ENCODE results near the gene PAX5.

The PAX5 gene

DNA sequence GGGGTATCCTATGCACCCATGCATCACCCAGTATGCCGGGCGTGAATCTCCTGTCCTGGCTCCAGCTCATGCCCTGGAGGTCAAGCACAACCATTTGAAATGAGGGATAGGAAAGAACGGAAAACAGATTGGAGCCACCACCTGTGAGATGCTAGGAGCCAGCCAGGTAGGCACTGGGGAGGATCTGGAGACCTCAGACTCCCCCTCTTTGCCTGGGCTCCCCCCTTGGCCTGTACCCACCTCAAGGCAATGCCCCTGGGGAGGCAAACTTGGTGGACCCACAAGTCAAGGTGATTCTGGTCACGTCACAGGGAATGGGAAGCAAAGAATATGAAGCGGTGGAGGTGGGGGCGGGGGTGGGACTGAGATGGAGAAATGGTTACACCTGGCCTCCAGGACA is 92.6 kb downstream of the PAX5 start:
- no peak overlapping the region for H3K4me3 ChIP-seq (ENCODE audit: insufficient read depth, low read depth, low read length)
- no peak overlapping the region for H3K27ac ChIP-seq (ENCODE audit: insufficient read depth, low read depth, low read length, poor library complexity, severe bottlenecking)
- WGBS, 2 experiments: 94 to 95% methylated on average over 6 of the region's 6 CpGs
- no peaks in the 10 kb centered on the region for H3K9me3 ChIP-seq (ENCODE audit: control insufficient read depth, low read length)
- no peaks in the 10 kb centered on the region for H3K4me1 ChIP-seq (ENCODE audit: control insufficient read depth, insufficient read depth, low read length)
- no peaks in the 10 kb centered on the region for H3K27me3 ChIP-seq (ENCODE audit: control insufficient read depth, insufficient read depth, low read length, poor library complexity, severe bottlenecking)
- no peaks in the 10 kb centered on the region for H3K36me3 ChIP-seq (ENCODE audit: control insufficient read depth, insufficient read depth, low read length)

DNA sequence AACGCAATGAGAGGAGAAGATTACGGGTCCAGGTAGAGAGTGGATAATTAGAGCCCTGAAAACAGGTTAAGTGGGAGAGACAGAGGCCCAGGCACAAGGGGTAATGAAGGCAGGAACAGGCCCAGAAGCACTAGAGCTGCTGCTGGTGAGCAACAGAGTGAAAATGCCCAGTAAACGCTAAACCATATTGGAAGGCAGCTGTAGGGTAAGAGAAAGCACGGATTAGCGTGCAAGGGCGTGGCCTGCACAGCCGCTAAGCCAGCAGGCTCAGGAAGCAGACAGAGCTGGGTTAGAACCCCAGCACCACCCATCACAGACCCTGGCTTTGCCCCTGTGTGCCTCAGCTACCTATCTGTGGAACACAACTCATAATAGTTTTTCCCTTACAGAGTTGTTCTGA is 93.2 kb downstream of the PAX5 start:
- Histone ChIP-seq H3K27ac (ENCODE audit: insufficient read depth, low read depth, low read length, poor library complexity, severe bottlenecking) (no peak overlapping the region), H3K27me3 (ENCODE audit: control insufficient read depth, insufficient read depth, low read length, poor library complexity, severe bottlenecking) (no peaks in the 10 kb centered on the region), H3K9me3 (ENCODE audit: control insufficient read depth, low read length) (no peaks in the 10 kb centered on the region), H3K4me1 (ENCODE audit: control insufficient read depth, insufficient read depth, low read length) (no peaks in the 10 kb centered on the region), H3K4me3 (ENCODE audit: insufficient read depth, low read depth, low read length) (no peak overlapping the region), H3K36me3 (ENCODE audit: control insufficient read depth, insufficient read depth, low read length) (no peaks in the 10 kb centered on the region)
- 92 to 94% methylated on average over 7 of the region's 7 CpGs for WGBS, 2 experiments

- Histone ChIP-seq H3K27me3 (ENCODE audit: control insufficient read depth, insufficient read depth, low read length, poor library complexity, severe bottlenecking) (no peaks in the 10 kb centered on the region), H3K9me3 (ENCODE audit: control insufficient read depth, low read length) (no peaks in the 10 kb centered on the region), H3K36me3 (ENCODE audit: control insufficient read depth, insufficient read depth, low read length) (no peaks in the 10 kb centered on the region), H3K4me3 (ENCODE audit: insufficient read depth, low read depth, low read length) (no peak overlapping the region), H3K27ac (ENCODE audit: insufficient read depth, low read depth, low read length, poor library complexity, severe bottlenecking) (no peak overlapping the region), H3K4me1 (ENCODE audit: control insufficient read depth, insufficient read depth, low read length) (no peaks in the 10 kb centered on the region)
- 93 to 94% methylated on average over 7 of the region's 7 CpGs for WGBS, 2 experiments
These were observed 93.6 kb downstream of the PAX5 start for GRCh38 chr9:36940500-36940853.

GRCh38 chr9:36939655-36940499 is 94.2 kb downstream of the PAX5 start:
- no peak overlapping the region for H3K4me3 ChIP-seq (ENCODE audit: insufficient read depth, low read depth, low read length)
- no peaks in the 10 kb centered on the region for H3K27me3 ChIP-seq (ENCODE audit: control insufficient read depth, insufficient read depth, low read length, poor library complexity, severe bottlenecking)
- WGBS, 2 experiments: 91 to 92% methylated on average over 28 of the region's 28 CpGs
- H3K36me3 ChIP-seq (ENCODE audit: control insufficient read depth, insufficient read depth, low read length): no peaks in the 10 kb centered on the region
- no peak overlapping the region for H3K27ac ChIP-seq (ENCODE audit: insufficient read depth, low read depth, low read length, poor library complexity, severe bottlenecking)
- H3K4me1 ChIP-seq (ENCODE audit: control insufficient read depth, insufficient read depth, low read length): no peaks in the 10 kb centered on the region
- no peaks in the 10 kb centered on the region for H3K9me3 ChIP-seq (ENCODE audit: control insufficient read depth, low read length)

DNA sequence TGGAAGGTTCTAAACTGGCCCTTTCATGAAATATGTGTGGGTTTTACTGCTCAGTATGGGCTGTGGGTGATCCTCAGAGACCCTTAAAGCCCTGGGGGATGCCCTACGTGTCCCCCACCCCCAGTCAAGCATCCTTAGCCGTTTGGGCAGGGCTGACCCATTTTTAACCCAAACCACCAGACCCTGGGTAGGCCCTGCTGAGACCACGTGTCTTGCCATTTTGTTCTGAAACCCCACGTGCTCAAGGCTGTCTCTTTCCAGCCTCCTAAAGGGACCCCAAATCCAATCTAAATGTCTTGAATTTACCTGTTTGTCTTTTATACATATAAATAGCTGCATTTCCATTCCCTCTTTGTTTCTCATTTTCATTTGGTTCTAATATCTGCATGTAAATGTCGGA is 94.9 kb downstream of the PAX5 start:
- Histone ChIP-seq H3K9me3 (ENCODE audit: control insufficient read depth, low read length) (no peaks in the 10 kb centered on the region), H3K27ac (ENCODE audit: insufficient read depth, low read depth, low read length, poor library complexity, severe bottlenecking) (no peak overlapping the region), H3K4me3 (ENCODE audit: insufficient read depth, low read depth, low read length) (no peak overlapping the region), H3K27me3 (ENCODE audit: control insufficient read depth, insufficient read depth, low read length, poor library complexity, severe bottlenecking) (no peaks in the 10 kb centered on the region), H3K36me3 (ENCODE audit: control insufficient read depth, insufficient read depth, low read length) (no peaks in the 10 kb centered on the region), H3K4me1 (ENCODE audit: control insufficient read depth, insufficient read depth, low read length) (no peaks in the 10 kb centered on the region)
- 77 to 85% methylated on average over 5 of the region's 5 CpGs for WGBS, 2 experiments

DNA sequence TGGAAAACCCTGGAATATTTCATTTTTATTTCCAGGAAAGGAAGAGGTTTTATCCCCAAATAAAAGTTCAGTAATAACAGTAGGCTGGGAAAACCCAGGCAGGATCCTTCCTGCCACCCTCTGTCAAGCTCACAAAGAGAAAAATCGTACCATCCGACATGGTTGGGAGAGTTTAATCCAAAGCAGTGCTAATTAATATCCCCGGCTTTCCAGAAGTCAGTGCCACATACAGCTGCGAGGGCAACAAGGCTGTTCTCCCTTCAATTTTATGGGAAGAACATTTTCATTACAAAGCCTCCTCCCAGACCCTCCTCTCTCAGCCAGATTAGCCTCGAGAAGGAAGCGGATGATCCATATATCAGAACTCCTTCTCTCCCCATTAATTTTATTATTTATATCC is 95.5 kb downstream of the PAX5 start:
- H3K36me3 ChIP-seq (ENCODE audit: control insufficient read depth, insufficient read depth, low read length): no peaks in the 10 kb centered on the region
- H3K4me3 ChIP-seq (ENCODE audit: insufficient read depth, low read depth, low read length): no peak overlapping the region
- H3K4me1 ChIP-seq (ENCODE audit: control insufficient read depth, insufficient read depth, low read length): no peaks in the 10 kb centered on the region
- 78 to 79% methylated on average over 6 of the region's 6 CpGs for WGBS, 2 experiments
- no peaks in the 10 kb centered on the region for H3K27me3 ChIP-seq (ENCODE audit: control insufficient read depth, insufficient read depth, low read length, poor library complexity, severe bottlenecking)
- H3K9me3 ChIP-seq (ENCODE audit: control insufficient read depth, low read length): no peaks in the 10 kb centered on the region
- H3K27ac ChIP-seq (ENCODE audit: insufficient read depth, low read depth, low read length, poor library complexity, severe bottlenecking): no peak overlapping the region

GRCh38 chr9:36937951-36938350 is 96.1 kb downstream of the PAX5 start:
- 85% methylated on average over 3 of the region's 4 CpGs for WGBS, 2 experiments

DNA sequence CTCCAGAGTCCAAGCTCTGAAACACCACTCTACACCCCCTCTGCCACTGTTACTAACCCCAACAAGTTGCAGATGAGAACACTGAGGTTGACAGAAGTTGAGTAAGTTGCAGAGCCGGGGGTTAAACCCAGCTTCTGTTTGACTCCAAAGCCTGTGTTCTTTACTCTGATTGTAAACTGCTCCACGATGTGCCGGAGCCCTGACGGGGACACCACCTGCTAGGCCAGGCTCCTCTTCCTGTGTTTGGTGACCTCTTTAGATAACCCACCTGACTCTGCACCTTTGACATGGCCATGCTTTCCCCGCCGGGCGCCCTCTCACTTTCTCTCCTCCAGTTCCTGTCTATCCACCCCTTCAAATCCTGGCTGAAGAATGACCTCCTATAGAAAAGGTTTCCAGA is 96.7 kb downstream of the PAX5 start:
- Histone ChIP-seq H3K27me3 (ENCODE audit: control insufficient read depth, insufficient read depth, low read length, poor library complexity, severe bottlenecking) (no peaks in the 10 kb centered on the region), H3K36me3 (ENCODE audit: control insufficient read depth, insufficient read depth, low read length) (no peaks in the 10 kb centered on the region), H3K27ac (ENCODE audit: insufficient read depth, low read depth, low read length, poor library complexity, severe bottlenecking) (no peak overlapping the region), H3K4me3 (ENCODE audit: insufficient read depth, low read depth, low read length) (no peak overlapping the region), H3K9me3 (ENCODE audit: control insufficient read depth, low read length) (peaks cover under 1% of the 10 kb centered on the region), H3K4me1 (ENCODE audit: control insufficient read depth, insufficient read depth, low read length) (no peaks in the 10 kb centered on the region)
- WGBS, 2 experiments: 71 to 73% methylated on average over 7 of the region's 7 CpGs

More at GRCh38 chr9:36937951-36938350, 96.1 kb downstream of the PAX5 start:
- no peak overlapping the region for H3K4me3 ChIP-seq (ENCODE audit: insufficient read depth, low read depth, low read length)
- H3K9me3 ChIP-seq (ENCODE audit: control insufficient read depth, low read length): no peaks in the 10 kb centered on the region
- H3K27me3 ChIP-seq (ENCODE audit: control insufficient read depth, insufficient read depth, low read length, poor library complexity, severe bottlenecking): no peaks in the 10 kb centered on the region
- H3K36me3 ChIP-seq (ENCODE audit: control insufficient read depth, insufficient read depth, low read length): no peaks in the 10 kb centered on the region
- no peak overlapping the region for H3K27ac ChIP-seq (ENCODE audit: insufficient read depth, low read depth, low read length, poor library complexity, severe bottlenecking)
- H3K4me1 ChIP-seq (ENCODE audit: control insufficient read depth, insufficient read depth, low read length): no peaks in the 10 kb centered on the region

DNA sequence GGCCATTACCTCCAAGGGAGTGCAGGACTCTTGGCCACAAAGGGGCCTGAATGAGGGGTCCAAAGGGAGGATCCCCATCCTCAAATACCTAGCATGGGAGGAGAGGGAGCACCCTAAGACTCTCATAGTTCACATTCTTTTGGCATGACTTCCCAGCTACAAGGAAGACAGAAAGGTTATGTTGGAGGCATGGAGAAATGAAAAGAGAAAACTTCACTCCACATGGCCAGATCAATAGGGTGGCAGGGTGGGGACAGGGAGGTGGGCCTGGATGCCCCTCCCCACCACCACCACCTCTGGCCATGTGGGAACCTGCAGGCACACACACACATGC is 97.6 kb downstream of the PAX5 start:
- Histone ChIP-seq H3K27me3 (ENCODE audit: control insufficient read depth, insufficient read depth, low read length, poor library complexity, severe bottlenecking) (no peaks in the 10 kb centered on the region), H3K27ac (ENCODE audit: insufficient read depth, low read depth, low read length, poor library complexity, severe bottlenecking) (no peak overlapping the region), H3K4me1 (ENCODE audit: control insufficient read depth, insufficient read depth, low read length) (no peaks in the 10 kb centered on the region), H3K9me3 (ENCODE audit: control insufficient read depth, low read length) (peaks cover 2% of the 10 kb centered on the region), H3K36me3 (ENCODE audit: control insufficient read depth, insufficient read depth, low read length) (no peaks in the 10 kb centered on the region), H3K4me3 (ENCODE audit: insufficient read depth, low read depth, low read length) (no peak overlapping the region)

- WGBS, 2 experiments: 93 to 95% methylated on average over 9 of the region's 9 CpGs
- no peak overlapping the region for H3K4me3 ChIP-seq (ENCODE audit: insufficient read depth, low read depth, low read length)
- no peak overlapping the region for H3K27ac ChIP-seq (ENCODE audit: insufficient read depth, low read depth, low read length, poor library complexity, severe bottlenecking)
- no peaks in the 10 kb centered on the region for H3K27me3 ChIP-seq (ENCODE audit: control insufficient read depth, insufficient read depth, low read length, poor library complexity, severe bottlenecking)
- no peaks in the 10 kb centered on the region for H3K36me3 ChIP-seq (ENCODE audit: control insufficient read depth, insufficient read depth, low read length)
- no peaks in the 10 kb centered on the region for H3K4me1 ChIP-seq (ENCODE audit: control insufficient read depth, insufficient read depth, low read length)
- peaks cover 2% of the 10 kb centered on the region for H3K9me3 ChIP-seq (ENCODE audit: control insufficient read depth, low read length)
These were observed 98.1 kb downstream of the PAX5 start for GRCh38 chr9:36935768-36936497.
